ENCODE data around the gene SRD5A3.

The SRD5A3 gene

DNA sequence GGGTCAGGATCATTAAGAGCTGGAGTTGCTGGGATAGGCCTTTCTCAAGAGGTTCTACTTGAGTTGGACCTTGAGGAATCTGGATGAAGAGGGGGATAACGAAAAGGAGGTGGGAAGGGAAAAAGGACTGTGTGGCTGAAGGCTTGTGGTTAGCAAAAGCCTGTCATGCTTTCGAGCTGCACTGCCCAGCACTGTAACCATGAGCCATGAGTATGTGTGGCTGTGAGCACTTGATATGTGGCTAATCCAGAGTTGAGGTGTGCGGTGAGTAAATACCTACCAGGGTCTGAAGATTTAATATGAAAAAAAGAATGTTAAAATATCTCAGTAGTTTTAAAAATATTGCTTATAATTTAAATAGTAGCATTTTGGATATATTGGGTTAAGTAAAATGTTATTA lies 61.1 kb downstream of the SRD5A3 start:
- no peak for FAIRE-seq
- no peak for DNase-seq (ENCODE audit: low spot score)

DNA sequence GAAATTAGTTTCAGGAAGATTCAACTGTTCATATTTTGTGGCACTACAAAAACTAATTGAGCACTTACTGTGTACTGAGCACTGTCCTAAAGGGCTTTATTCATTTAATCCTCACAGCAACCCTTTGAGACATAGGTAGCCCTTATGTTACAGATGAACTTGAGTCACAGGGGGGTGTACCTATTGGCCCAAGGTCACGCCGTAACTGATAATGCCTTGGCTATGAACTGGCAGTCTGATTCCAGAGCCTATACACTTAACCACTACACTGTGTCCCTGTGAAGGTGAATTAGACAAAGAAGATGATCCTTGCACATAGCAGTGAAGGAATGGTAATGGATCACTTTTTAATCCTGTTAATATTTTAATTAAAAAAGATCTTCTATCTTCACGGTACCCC lies 61.7 kb downstream of the SRD5A3 start:
- FAIRE-seq: no peak
- DNase-seq (ENCODE audit: low spot score): no peak

DNA sequence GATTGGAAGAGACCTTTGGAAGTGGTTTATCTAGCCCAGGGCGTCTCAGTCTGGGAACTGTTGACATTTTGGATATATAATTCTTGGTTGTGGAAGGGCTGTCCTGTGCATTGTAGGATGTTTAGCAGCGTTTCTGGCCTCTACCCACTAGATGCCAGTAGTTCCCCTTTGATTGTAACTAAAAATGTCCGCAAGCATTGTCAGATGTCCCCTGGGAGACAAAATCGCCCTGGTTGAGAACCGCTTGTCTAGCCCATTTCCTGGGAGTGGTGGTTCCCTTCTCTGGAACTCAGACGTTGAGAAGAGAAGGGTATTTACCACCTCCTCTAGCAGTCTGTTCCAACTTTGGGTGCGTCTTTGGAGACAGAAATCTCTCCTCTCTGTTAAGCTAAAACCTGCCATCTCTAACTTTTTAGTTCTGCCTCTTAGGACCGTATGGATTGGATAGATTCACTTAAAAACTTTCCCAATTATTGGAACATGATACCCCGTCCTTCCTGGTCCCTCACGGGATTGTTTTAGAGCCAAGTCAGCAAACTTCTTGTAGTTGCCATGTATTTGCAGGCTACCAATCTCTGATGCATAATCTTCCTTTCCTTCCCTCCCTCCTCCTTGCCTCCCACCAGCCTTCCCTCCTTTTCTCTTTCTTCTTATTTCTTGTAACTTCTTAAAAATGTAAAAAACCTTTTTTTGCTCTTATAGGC lies 63.6 kb downstream of the SRD5A3 start:
- FAIRE-seq (no peak), DNase-seq (ENCODE audit: low spot score) (no peak)

DNA sequence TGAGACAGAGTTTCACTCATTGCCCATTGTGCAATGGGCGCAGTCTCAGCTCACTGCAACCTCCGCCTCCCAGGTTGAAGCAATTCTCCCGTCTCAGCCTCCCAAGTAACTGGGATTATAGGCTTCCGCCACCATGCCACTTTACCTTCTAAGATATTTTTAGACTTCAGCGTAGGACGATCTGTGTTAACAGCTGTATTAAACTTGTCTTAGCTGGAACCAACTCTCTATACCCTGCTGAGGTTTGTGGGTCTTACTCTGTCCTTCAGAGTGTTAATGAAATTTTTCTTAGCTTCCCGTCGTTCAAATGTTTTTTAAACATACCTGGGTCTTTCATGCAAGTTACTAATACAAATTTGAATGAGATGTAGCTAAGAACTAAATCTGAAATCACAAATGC lies 64.4 kb downstream of the SRD5A3 start:
- DNase-seq (ENCODE audit: low spot score) (no peak), FAIRE-seq (no peak)

DNA sequence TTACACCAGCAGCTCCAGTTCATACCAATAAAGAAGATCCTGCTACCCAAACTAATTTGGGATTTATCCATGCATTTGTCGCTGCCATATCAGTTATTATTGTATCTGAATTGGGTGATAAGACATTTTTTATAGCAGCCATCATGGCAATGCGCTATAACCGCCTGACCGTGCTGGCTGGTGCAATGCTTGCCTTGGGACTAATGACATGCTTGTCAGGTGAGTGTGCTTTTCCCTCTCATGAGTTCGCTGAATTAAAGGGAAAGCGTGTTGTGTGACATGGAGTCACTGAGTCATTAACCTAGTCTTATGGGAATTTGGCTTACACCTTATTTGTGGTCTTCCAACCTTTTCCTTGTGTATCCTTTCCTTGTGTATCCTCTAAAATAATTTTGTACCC lies 65.6 kb downstream of the SRD5A3 start:
- no peak for DNase-seq (ENCODE audit: low spot score)
- no peak for FAIRE-seq

DNA sequence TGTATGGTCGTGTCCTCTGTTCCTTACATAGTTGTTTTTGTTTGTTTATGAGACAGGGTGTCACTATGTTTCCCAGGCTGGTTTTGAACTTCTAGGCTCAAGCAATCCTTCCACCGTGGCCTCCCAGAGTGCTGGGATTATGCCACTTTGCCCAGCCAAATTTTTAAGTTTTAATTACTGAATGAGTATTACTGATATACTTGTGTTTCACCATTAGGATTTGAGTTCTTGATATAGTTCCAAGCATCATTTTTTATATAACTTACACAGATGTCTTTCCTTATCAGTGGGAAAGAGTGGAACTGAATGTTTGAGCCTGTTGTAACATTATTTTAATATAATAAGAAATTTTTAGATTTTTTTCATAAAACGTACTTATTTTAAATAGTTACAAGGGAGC lies 70.1 kb downstream of the SRD5A3 start:
- DNase-seq (ENCODE audit: low spot score): no peak
- no peak for FAIRE-seq
